Panc1 (cell line): ENCODE measurements around the gene CLK3. TPM values are rescaled to one million over a fixed set of nuclear protein-coding genes. Genes with fewer than 3 reads are reported as not detected.

Experiments
- ATAC-seq: fragments of 200-7000 bp; cut with Tn5 transposase; 2 replicates; pipeline ENCODE4 v1.9.1; 2020; ENCODE audit warnings: mild to moderate bottlenecking, moderate library complexity
- BruUV-seq: library from RNA; stranded (reverse); fragments of 400-500 nt; replicated peaks from 2 replicates; lab custom pipeline; 2021; lab: Mats Ljungman, UMichigan
- CTCF ChIA-PET: fragments of 300-600 bp; sonication (Branson Sonifier 250); formaldehyde crosslinking; loops from one replicate; lab custom pipeline; 2022; ENCODE audit warnings: antibody characterized with exemption; lab: Charles Lee
- POLR2A ChIA-PET: fragments of 300-600 bp; sonication (Branson Sonifier 250); formaldehyde crosslinking; loops from one replicate; lab custom pipeline; 2022; ENCODE audit warnings: antibody characterized with exemption; lab: Charles Lee
- DNase-seq: peaks from one replicate; pipeline ENCODE4 v3.0.0-alpha.2; 2010; ENCODE audit warnings: low read depth, low spot score
- H3K27ac ChIP-seq: 2 replicates; pipeline ENCODE4 v1.5.1; 2011; ENCODE audit warnings: mild to moderate bottlenecking, low read length, inconsistent platforms
- H3K27me3 ChIP-seq: fragments of 200-500 bp; sonication (Bioruptor generic); 2 replicates; pipeline ENCODE4 v1.6.0; 2014; ENCODE audit warnings: low read length, inconsistent platforms; ENCODE audit not compliant: control insufficient read depth, insufficient read depth
- H3K36me3 ChIP-seq: fragments of 200-500 bp; sonication (Bioruptor generic); 2 replicates; pipeline ENCODE4 v1.5.1; 2014; ENCODE audit warnings: inconsistent platforms, mild to moderate bottlenecking, low read length, moderate library complexity; ENCODE audit not compliant: control insufficient read depth, insufficient read depth
- H3K4me1 ChIP-seq: 2 replicates; pipeline ENCODE4 v1.5.1; 2011; ENCODE audit warnings: inconsistent platforms, mild to moderate bottlenecking, low read length, moderate library complexity; ENCODE audit not compliant: control insufficient read depth, insufficient read depth
- H3K4me3 ChIP-seq, 2 experiments: 2 replicates each; pipeline ENCODE4 v1.5.1; 2011 to 2012; ENCODE audit warnings: low read depth in 2 of 2, low read length in 2 of 2, mild to moderate bottlenecking in 2 of 2, inconsistent platforms in 1 of 2, moderate library complexity in 1 of 2
- H3K9me3 ChIP-seq: fragments of 200-500 bp; sonication (Bioruptor generic); 2 replicates; pipeline ENCODE4 v1.5.1; 2014; ENCODE audit warnings: low read depth, mild to moderate bottlenecking, inconsistent platforms, low read length, moderate library complexity; ENCODE audit not compliant: control insufficient read depth, insufficient read depth
- POLR2AphosphoS5 ChIP-seq: IDR thresholded peaks from 2 replicates; pipeline ENCODE4 v1.6.1; 2012; ENCODE audit warnings: mild to moderate bottlenecking, low read depth, low read length, moderate library complexity
- SIN3A ChIP-seq: IDR thresholded peaks from 2 replicates; pipeline ENCODE4 v1.6.1; 2012; ENCODE audit warnings: low read depth, mild to moderate bottlenecking, low read length, moderate library complexity, borderline replicate concordance; ENCODE audit not compliant: insufficient read depth
- TCF7L2 ChIP-seq: IDR thresholded peaks from 2 replicates; pipeline ENCODE4 v1.6.1; 2011; ENCODE audit warnings: mild to moderate bottlenecking, low read depth, low read length, inconsistent platforms
- in situ Hi-C: cut with HindIII; loops from 2 replicates; pipeline ENCODE4 v1.10.0; 2016; ENCODE audit warnings: low sequenced_read_pairs, low pct_unique_long_range_greater_than_20kb
- intact Hi-C: fragments of 100-400 bp; cut with micrococcal nuclease; formaldehyde crosslinking; loops from one replicate; pipeline ENCODE4 v1.10.0; 2022; ENCODE audit not compliant: unreplicated experiment
- total RNA-seq: library from RNA; stranded (reverse); gene quantifications from one replicate; pipeline ENCODE4 v1.2.1, GENCODE V29; 2021; ENCODE audit not compliant: unreplicated experiment
- TF ChIP-seq, protein P1 (sequence below), 2 experiments: IDR thresholded peaks; 2 replicates each; pipeline ENCODE4 v1.6.1; 2011 to 2012; ENCODE audit warnings: low read depth in 2 of 2, control low read depth in 1 of 2, low read length in 1 of 2, mild to moderate bottlenecking in 1 of 2, moderate library complexity in 1 of 2; ENCODE audit not compliant: insufficient read depth in 1 of 2
- TF ChIP-seq, protein P2 (sequence below): fragments of 450-650 bp; IDR thresholded peaks from 2 replicates; pipeline ENCODE4 v1.5.1; 2017; ENCODE audit warnings: mild to moderate bottlenecking

Gene CLK3
- total RNA-seq, 1 experiment from 2014 or later = 69.8 TPM

DNA sequence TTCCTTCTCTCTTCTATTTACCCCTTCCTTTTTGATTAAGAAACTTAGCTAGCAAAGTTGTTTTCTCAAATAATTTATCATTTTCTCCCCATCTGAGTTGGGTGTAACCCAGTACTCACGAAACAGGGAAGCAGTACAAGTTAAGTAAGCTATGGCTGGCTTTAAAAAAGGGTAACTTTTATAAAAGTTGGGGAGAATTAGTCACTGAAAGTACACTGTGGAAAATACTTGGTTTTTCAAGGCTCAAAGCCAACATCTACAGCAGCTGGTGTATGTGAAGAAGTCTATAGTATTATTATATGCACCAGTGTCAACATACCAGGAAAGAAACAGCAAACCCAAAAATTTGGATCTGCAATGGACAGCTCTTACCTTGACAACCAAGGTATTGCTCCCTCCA is 25.5 kb downstream of the CLK3 start:
- Histone ChIP-seq H3K27ac (no peak overlapping the region), H3K4me1 (no peaks in the 10 kb centered on the region; the same call in 1 of the 2 replicates), H3K27me3 (no peaks in the 10 kb centered on the region), H3K4me3 (no peak overlapping the region), H3K9me3 (no peaks in the 10 kb centered on the region), H3K36me3 (no peaks in the 10 kb centered on the region)
- ATAC-seq (no peak), DNase-seq (no peak)
- no TSS peak for BruUV-seq
- ChIA-PET CTCF (interaction anchor here (1.0 kb wide), 1 partner anchor 130 kb away, joined by 3 read pairs; no protein-coding TSS in a partner anchor), POLR2A (no interaction called here)
- intact Hi-C loops (no loop called here), in situ Hi-C loops (loop anchor here (25.0 kb wide), 1 partner anchor 121 kb away; no protein-coding TSS in a partner anchor)
- no peak for TF ChIP-seq POLR2AphosphoS5
- no peak for TF ChIP-seq TCF7L2
- TF ChIP-seq, protein P1, sequence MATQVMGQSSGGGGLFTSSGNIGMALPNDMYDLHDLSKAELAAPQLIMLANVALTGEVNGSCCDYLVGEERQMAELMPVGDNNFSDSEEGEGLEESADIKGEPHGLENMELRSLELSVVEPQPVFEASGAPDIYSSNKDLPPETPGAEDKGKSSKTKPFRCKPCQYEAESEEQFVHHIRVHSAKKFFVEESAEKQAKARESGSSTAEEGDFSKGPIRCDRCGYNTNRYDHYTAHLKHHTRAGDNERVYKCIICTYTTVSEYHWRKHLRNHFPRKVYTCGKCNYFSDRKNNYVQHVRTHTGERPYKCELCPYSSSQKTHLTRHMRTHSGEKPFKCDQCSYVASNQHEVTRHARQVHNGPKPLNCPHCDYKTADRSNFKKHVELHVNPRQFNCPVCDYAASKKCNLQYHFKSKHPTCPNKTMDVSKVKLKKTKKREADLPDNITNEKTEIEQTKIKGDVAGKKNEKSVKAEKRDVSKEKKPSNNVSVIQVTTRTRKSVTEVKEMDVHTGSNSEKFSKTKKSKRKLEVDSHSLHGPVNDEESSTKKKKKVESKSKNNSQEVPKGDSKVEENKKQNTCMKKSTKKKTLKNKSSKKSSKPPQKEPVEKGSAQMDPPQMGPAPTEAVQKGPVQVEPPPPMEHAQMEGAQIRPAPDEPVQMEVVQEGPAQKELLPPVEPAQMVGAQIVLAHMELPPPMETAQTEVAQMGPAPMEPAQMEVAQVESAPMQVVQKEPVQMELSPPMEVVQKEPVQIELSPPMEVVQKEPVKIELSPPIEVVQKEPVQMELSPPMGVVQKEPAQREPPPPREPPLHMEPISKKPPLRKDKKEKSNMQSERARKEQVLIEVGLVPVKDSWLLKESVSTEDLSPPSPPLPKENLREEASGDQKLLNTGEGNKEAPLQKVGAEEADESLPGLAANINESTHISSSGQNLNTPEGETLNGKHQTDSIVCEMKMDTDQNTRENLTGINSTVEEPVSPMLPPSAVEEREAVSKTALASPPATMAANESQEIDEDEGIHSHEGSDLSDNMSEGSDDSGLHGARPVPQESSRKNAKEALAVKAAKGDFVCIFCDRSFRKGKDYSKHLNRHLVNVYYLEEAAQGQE (IDR thresholded peaks at IDR 0.05; ENCODE audit: insufficient read depth in 1 of 2, low read depth in 2 of 2, low read length in 1 of 2) = no peak
- TF ChIP-seq SIN3A = no peak
- TF ChIP-seq, protein P2, sequence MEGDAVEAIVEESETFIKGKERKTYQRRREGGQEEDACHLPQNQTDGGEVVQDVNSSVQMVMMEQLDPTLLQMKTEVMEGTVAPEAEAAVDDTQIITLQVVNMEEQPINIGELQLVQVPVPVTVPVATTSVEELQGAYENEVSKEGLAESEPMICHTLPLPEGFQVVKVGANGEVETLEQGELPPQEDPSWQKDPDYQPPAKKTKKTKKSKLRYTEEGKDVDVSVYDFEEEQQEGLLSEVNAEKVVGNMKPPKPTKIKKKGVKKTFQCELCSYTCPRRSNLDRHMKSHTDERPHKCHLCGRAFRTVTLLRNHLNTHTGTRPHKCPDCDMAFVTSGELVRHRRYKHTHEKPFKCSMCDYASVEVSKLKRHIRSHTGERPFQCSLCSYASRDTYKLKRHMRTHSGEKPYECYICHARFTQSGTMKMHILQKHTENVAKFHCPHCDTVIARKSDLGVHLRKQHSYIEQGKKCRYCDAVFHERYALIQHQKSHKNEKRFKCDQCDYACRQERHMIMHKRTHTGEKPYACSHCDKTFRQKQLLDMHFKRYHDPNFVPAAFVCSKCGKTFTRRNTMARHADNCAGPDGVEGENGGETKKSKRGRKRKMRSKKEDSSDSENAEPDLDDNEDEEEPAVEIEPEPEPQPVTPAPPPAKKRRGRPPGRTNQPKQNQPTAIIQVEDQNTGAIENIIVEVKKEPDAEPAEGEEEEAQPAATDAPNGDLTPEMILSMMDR = no peak

DNA sequence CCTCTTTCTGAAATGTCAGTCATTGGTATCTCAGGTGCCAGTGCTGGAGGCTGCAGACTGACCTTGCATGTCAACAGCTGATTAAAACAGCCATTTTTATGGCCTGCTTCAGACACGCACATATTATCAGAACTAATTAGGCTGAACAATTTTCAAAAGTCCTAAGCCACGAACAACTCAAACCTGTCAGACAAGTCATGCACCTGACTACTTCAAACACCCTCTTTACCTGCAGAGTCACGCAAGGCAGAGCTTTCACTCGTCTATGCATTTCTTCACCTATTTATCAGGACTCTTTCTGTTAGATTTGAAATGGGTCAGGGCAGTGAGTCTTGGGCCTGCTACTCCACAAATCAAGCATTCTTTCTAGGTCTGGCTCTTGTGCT is 26.7 kb downstream of the CLK3 start:
- Histone ChIP-seq H3K4me3 (no peak overlapping the region), H3K27ac (no peak overlapping the region), H3K9me3 (no peaks in the 10 kb centered on the region), H3K4me1 (no peaks in the 10 kb centered on the region; the same call in 1 of the 2 replicates), H3K27me3 (no peaks in the 10 kb centered on the region), H3K36me3 (no peaks in the 10 kb centered on the region)
- BruUV-seq = no TSS peak
- DNase-seq = no peak
- TF ChIP-seq TCF7L2 = no peak
- TF ChIP-seq, protein P2 = no peak
- TF ChIP-seq POLR2AphosphoS5 = no peak
- TF ChIP-seq, protein P1 (IDR thresholded peaks at IDR 0.05; ENCODE audit: insufficient read depth in 1 of 2, low read depth in 2 of 2, low read length in 1 of 2) = no peak
- TF ChIP-seq SIN3A = no peak
- intact Hi-C loops (no loop called here), in situ Hi-C loops (loop anchor here (25.0 kb wide), 1 partner anchor 120 kb away; no protein-coding TSS in a partner anchor)
- CTCF ChIA-PET = interaction anchor here (0.5 kb wide), 1 partner anchor 10 kb away, joined by 5 read pairs; no protein-coding TSS in a partner anchor
- ATAC-seq = no peak
- POLR2A ChIA-PET = no interaction called here
